Mesothelial cell of epicardium (in vitro differentiated cells): ENCODE measurements around the gene CDK13. TPM values are rescaled to one million over a fixed set of nuclear protein-coding genes. Genes with fewer than 3 reads are reported as not detected.

ENCODE experiments used
- DNase-seq, 2 experiments: peaks; one replicate each; pipeline ENCODE4 v3.0.0; 2021; ENCODE audit warnings: low spot score in 2 of 2; ENCODE audit not compliant: unreplicated experiment in 2 of 2
- H3K27ac Mint-ChIP-seq: 2 replicates; pipeline ENCODE4 v1.8.0; 2021; ENCODE audit warnings: mixed read lengths
- H3K27me3 Mint-ChIP-seq: 2 replicates; pipeline ENCODE4 v1.8.0; 2021; ENCODE audit warnings: low read depth, mixed read lengths
- H3K36me3 Mint-ChIP-seq: 2 replicates; pipeline ENCODE4 v1.8.0; 2021; ENCODE audit warnings: mixed read lengths
- H3K4me1 Mint-ChIP-seq: 2 replicates; pipeline ENCODE4 v1.8.0; 2021; ENCODE audit warnings: mixed read lengths
- H3K4me3 Mint-ChIP-seq: 2 replicates; pipeline ENCODE4 v1.8.0; 2021; ENCODE audit warnings: mild to moderate bottlenecking, moderate library complexity, mixed read lengths
- H3K9me3 Mint-ChIP-seq: 2 replicates; pipeline ENCODE4 v1.8.0; 2021; ENCODE audit warnings: mixed read lengths
- total RNA-seq: library from RNA; stranded (reverse); gene quantifications from 3 replicates; pipeline ENCODE4 v1.2.1, GENCODE V29; 2021
- TF ChIP-seq, protein P1 (sequence below): fragments of 200-600 bp; sonication (generic); IDR thresholded peaks from one replicate; pipeline ENCODE4 v1.5.0; 2021; ENCODE audit warnings: antibody characterized with exemption; ENCODE audit not compliant: unreplicated experiment

CDK13 gene
- total RNA-seq, 1 donor from 2014 or later: 82.0 TPM

- TF ChIP-seq, protein P1, sequence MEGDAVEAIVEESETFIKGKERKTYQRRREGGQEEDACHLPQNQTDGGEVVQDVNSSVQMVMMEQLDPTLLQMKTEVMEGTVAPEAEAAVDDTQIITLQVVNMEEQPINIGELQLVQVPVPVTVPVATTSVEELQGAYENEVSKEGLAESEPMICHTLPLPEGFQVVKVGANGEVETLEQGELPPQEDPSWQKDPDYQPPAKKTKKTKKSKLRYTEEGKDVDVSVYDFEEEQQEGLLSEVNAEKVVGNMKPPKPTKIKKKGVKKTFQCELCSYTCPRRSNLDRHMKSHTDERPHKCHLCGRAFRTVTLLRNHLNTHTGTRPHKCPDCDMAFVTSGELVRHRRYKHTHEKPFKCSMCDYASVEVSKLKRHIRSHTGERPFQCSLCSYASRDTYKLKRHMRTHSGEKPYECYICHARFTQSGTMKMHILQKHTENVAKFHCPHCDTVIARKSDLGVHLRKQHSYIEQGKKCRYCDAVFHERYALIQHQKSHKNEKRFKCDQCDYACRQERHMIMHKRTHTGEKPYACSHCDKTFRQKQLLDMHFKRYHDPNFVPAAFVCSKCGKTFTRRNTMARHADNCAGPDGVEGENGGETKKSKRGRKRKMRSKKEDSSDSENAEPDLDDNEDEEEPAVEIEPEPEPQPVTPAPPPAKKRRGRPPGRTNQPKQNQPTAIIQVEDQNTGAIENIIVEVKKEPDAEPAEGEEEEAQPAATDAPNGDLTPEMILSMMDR: no peak
- peaks cover 40% of the 10 kb centered on the region for H3K4me1 Mint-ChIP-seq
- H3K9me3 Mint-ChIP-seq: no peaks in the 10 kb centered on the region
These were observed 593 bp downstream of the CDK13 start for GRCh38 chr7:39950473-39951225.

GRCh38 chr7:39951226-39952194, 1.5 kb downstream of the CDK13 start:
- Mint-ChIP-seq H3K36me3 (peaks cover 3% of the 10 kb centered on the region), H3K4me1 (peaks cover 44% of the 10 kb centered on the region)
- TF ChIP-seq, protein P1: peak; percentile 12

More at GRCh38 chr7:39950473-39951225, 593 bp downstream of the CDK13 start:
- Mint-ChIP-seq H3K4me3 (peak overlapping the region; percentile 98), H3K27ac (peak overlapping the region; percentile 89), H3K36me3 (no peaks in the 10 kb centered on the region), H3K27me3 (no peaks in the 10 kb centered on the region)
- DNase-seq: peak; percentile 31 to 70

DNA sequence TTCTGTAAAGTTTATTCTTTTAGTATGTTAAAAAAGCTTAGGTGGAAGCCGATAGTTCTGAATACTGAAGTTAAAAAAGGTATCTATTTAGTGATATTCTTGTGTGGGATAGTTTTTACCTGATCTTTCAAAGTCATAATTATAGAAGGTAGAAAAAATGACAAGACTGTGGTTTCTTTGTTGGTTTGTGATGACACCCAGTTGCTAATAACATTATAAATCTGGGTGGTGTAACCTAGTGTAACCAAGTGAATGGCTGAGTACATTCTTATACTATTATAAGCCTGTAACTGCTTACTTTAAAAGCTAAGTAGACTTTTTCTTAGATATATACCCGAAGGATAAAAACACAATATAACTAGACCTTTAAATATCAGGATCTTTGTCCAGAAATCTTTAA, 2.3 kb downstream of the CDK13 start:
- Mint-ChIP-seq H3K36me3 (peaks cover 3% of the 10 kb centered on the region), H3K27ac (peak overlapping the region; percentile 94), H3K4me1 (peaks cover 46% of the 10 kb centered on the region), H3K4me3 (peak overlapping the region; percentile 86), H3K27me3 (no peaks in the 10 kb centered on the region), H3K9me3 (no peaks in the 10 kb centered on the region)
- no peak for DNase-seq
- TF ChIP-seq, protein P1: no peak

More at GRCh38 chr7:39951226-39952194, 1.5 kb downstream of the CDK13 start:
- Mint-ChIP-seq H3K4me3 (peak overlapping the region; percentile 86), H3K27ac (peak overlapping the region; percentile 94), H3K27me3 (no peaks in the 10 kb centered on the region), H3K9me3 (no peaks in the 10 kb centered on the region)
- peak; percentile 44 to 74 for DNase-seq

- DNase-seq: no peak
- H3K36me3 Mint-ChIP-seq: peaks cover 3% of the 10 kb centered on the region
- TF ChIP-seq, protein P1: no peak
- no peaks in the 10 kb centered on the region for H3K9me3 Mint-ChIP-seq
- peaks cover 48% of the 10 kb centered on the region for H3K4me1 Mint-ChIP-seq
- H3K27me3 Mint-ChIP-seq: no peaks in the 10 kb centered on the region
- peak overlapping the region; percentile 86 for H3K27ac Mint-ChIP-seq
- H3K4me3 Mint-ChIP-seq: peak overlapping the region; percentile 86
These were observed 2.7 kb downstream of the CDK13 start for GRCh38 chr7:39952803-39953202.

DNA sequence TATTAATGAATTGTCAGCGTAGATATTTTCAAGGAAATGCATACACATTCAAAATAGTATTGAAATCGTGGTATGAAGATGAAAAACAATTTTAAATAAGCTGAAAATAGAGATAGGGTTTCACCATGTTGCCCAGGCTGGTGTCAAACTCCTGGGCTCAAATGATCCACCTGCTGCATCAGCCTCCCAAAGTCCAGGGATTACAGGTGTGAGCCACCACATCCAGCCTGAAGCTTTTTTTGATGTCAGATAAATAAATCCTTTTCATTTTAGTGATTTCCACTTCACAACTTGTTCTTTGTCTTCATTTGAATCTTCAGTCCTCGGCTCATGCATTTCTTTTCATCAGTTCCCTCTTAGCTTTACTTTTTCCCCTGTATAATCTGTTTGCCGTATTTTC, 4.6 kb downstream of the CDK13 start:
- peak overlapping the region; percentile 24 for H3K4me3 Mint-ChIP-seq
- TF ChIP-seq, protein P1: no peak

More for the DNA sequence above, 4.6 kb downstream of the CDK13 start:
- H3K36me3 Mint-ChIP-seq: peaks cover 3% of the 10 kb centered on the region
- no peaks in the 10 kb centered on the region for H3K9me3 Mint-ChIP-seq
- H3K4me1 Mint-ChIP-seq: peaks cover 44% of the 10 kb centered on the region
- no peak overlapping the region for H3K27ac Mint-ChIP-seq
- H3K27me3 Mint-ChIP-seq: no peaks in the 10 kb centered on the region
- no peak for DNase-seq
